ENCODE results near the gene KIF6.

The KIF6 gene

GRCh38 chr6:39313526-39314272 is 411.5 kb downstream of the KIF6 start:
- DNase-seq (peak in 1 of 2 donors; percentile 13), ATAC-seq (peak; percentile 24)
- Mint-ChIP-seq H3K4me1 (peaks cover 30% of the 10 kb centered on the region), H3K27ac (no peak overlapping the region), H3K9me3 (no peaks in the 10 kb centered on the region), H3K4me3 (peak overlapping the region; percentile 62 to 74), H3K27me3 (peaks cover 87% of the 10 kb centered on the region)

GRCh38 chr6:39312912-39313525 is 412.2 kb downstream of the KIF6 start:
- peak overlapping the region; percentile 62 to 74 for H3K4me3 Mint-ChIP-seq
- DNase-seq (no peak), ATAC-seq (peak; percentile 21)
- no peaks in the 10 kb centered on the region for H3K9me3 Mint-ChIP-seq
- no peak overlapping the region for H3K27ac Mint-ChIP-seq
- H3K27me3 Mint-ChIP-seq: peaks cover 82% of the 10 kb centered on the region
- peaks cover 30% of the 10 kb centered on the region for H3K4me1 Mint-ChIP-seq

DNA sequence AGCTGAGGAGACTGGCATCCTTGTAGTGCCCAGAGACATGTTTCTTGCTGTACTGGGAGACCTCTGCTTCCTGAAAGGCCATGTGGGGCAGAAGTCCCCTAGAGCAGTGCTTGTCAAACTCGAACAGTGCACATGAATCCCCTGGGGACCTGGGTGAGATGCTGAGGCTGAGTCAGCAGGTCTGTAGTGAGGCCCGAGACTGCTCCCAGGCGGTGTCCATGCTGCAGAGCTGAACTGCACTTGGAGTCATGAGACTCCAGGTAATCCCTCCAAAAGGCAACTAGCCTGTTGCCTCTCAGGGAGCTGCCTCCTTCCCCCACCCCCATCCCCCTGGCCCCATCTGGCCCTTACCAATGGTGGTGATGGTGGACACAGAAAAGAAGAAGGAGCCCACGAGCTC is 414.7 kb downstream of the KIF6 start:
- no peak overlapping the region for H3K27ac Mint-ChIP-seq
- H3K27me3 Mint-ChIP-seq: peaks cover 57% of the 10 kb centered on the region
- H3K4me1 Mint-ChIP-seq: peaks cover 30% of the 10 kb centered on the region
- DNase-seq: no peak
- H3K4me3 Mint-ChIP-seq: no peak overlapping the region
- H3K9me3 Mint-ChIP-seq: no peaks in the 10 kb centered on the region
- ATAC-seq: no peak

- ATAC-seq: peak; percentile 52
- Mint-ChIP-seq H3K4me3 (no peak overlapping the region), H3K9me3 (no peaks in the 10 kb centered on the region)
Observed at GRCh38 chr6:39309942-39310531, 415.2 kb downstream of the KIF6 start.

DNA sequence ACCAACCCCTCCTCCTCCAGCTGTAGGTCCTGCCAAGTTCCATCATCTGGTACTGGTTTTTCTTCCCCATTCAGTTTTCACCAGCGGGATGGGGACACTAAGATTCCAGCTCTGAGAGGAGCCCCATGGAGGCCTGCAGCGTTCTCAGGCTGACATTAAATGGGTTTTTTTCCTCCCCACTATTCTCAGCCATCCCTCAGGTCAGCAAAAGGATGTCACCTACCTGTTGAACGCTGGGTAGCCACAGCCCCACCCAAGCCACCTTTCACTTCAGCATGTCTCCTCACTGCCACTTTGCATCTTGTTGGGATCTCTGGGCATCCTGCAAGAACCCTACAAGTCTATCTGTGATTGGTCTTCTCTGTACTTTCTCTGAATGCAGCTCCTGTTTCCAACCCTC is 417.7 kb downstream of the KIF6 start:
- Mint-ChIP-seq H3K27ac (peak overlapping the region in 1 of 2 donors; percentile 53), H3K4me1 (peaks cover 13% of the 10 kb centered on the region), H3K27me3 (peaks cover 26% of the 10 kb centered on the region), H3K4me3 (no peak overlapping the region), H3K9me3 (no peaks in the 10 kb centered on the region)
- DNase-seq (no peak), ATAC-seq (no peak)

More at GRCh38 chr6:39309942-39310531, 415.2 kb downstream of the KIF6 start:
- Mint-ChIP-seq H3K27me3 (peaks cover 52% of the 10 kb centered on the region), H3K27ac (no peak overlapping the region), H3K4me1 (peaks cover 28% of the 10 kb centered on the region)
- DNase-seq: peak; percentile 60

GRCh38 chr6:39304951-39305350 is 420.3 kb downstream of the KIF6 start:
- H3K4me3 Mint-ChIP-seq: no peak overlapping the region
- H3K9me3 Mint-ChIP-seq: no peaks in the 10 kb centered on the region
- ATAC-seq (no peak), DNase-seq (no peak)
- H3K4me1 Mint-ChIP-seq: peaks cover 13% of the 10 kb centered on the region
- no peak overlapping the region for H3K27ac Mint-ChIP-seq
- peaks cover 3% of the 10 kb centered on the region for H3K27me3 Mint-ChIP-seq

- Mint-ChIP-seq H3K9me3 (no peaks in the 10 kb centered on the region), H3K4me1 (peaks cover 11% of the 10 kb centered on the region), H3K27ac (no peak overlapping the region), H3K27me3 (no peaks in the 10 kb centered on the region), H3K4me3 (no peak overlapping the region)
- peak; percentile 35 for ATAC-seq
- no peak for DNase-seq
Observed at GRCh38 chr6:39303425-39304153, 421.6 kb downstream of the KIF6 start.

GRCh38 chr6:39302669-39303424 is 422.4 kb downstream of the KIF6 start:
- Mint-ChIP-seq H3K4me3 (peak overlapping the region; percentile 53 to 58), H3K9me3 (no peaks in the 10 kb centered on the region), H3K27me3 (no peaks in the 10 kb centered on the region), H3K27ac (peak overlapping the region in 1 of 2 donors; percentile 27), H3K4me1 (peaks cover 11% of the 10 kb centered on the region)
- DNase-seq (peak; percentile 84 to 86), ATAC-seq (peak; percentile 95)

- no peak for ATAC-seq
- H3K4me1 Mint-ChIP-seq: peaks cover 11% of the 10 kb centered on the region
- no peaks in the 10 kb centered on the region for H3K9me3 Mint-ChIP-seq
- DNase-seq: no peak
- no peak overlapping the region for H3K4me3 Mint-ChIP-seq
- no peaks in the 10 kb centered on the region for H3K27me3 Mint-ChIP-seq
- no peak overlapping the region for H3K27ac Mint-ChIP-seq
Observed at GRCh38 chr6:39302011-39302410, 423.2 kb downstream of the KIF6 start.

DNA sequence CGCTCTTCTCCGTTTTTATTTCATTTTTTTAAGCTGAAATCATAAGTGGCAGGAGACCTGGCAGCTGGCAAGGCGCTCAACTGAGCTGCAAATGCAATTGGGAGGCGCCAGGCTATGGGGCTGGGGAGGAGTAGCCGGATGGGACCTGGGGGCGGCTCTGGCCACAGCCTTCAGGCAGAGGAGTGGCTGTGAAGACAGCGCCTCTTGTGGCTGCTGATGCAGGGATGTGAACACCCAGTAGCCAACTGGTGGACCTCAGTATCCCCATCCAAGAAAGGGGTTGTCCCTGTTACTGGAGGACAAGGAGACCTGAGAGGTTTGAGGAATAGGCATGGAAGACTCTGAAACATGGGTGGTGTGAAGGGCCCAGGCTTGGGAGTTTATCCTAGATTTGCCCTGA is 423.6 kb downstream of the KIF6 start:
- no peaks in the 10 kb centered on the region for H3K9me3 Mint-ChIP-seq
- peak overlapping the region; percentile 57 to 60 for H3K27ac Mint-ChIP-seq
- DNase-seq (no peak), ATAC-seq (no peak)
- H3K4me1 Mint-ChIP-seq: peaks cover 11% of the 10 kb centered on the region
- no peak overlapping the region for H3K4me3 Mint-ChIP-seq
- no peaks in the 10 kb centered on the region for H3K27me3 Mint-ChIP-seq

DNA sequence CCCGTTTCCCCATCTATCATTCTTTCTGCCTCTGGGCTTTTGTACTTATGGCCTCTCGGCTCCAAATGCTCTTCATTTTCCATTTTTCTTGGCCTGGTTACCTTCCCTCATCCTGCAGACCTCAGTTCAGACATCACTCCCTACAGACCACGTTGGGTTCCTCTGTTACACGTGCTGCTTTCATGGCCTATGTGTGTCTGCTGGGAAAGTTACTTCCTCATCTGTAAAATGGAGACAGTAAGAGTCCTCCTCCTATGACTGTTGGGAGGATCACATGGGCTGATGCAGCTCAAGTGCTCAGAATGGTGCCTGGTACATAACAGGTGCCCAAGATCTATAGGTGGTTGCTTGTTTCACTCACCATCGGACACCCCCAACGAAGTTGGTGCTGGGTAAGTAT is 424.5 kb downstream of the KIF6 start:
- Mint-ChIP-seq H3K27me3 (no peaks in the 10 kb centered on the region), H3K27ac (no peak overlapping the region), H3K4me3 (no peak overlapping the region), H3K4me1 (peaks cover 11% of the 10 kb centered on the region), H3K9me3 (no peaks in the 10 kb centered on the region)
- ATAC-seq: no peak
- DNase-seq: no peak

DNA sequence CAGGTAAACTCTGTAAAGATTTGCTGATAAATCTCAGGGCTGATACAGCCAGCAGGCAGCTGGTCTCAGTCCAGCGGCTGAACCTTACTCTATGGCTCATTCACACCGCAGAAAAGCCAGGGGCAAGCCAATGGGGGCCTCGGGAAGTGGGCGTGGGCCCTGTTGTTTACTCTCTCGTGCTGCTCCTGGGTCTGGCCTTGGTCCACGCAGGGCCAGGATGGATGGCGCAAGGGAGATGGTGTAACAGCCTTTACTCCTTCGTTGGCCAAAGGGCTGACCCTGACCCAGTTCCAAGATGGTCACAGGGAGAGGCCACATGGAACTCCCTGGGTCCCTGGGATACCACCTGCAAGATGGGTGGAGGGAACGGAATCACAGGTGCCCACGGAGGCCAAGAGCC is 427.1 kb downstream of the KIF6 start:
- Mint-ChIP-seq H3K9me3 (no peaks in the 10 kb centered on the region), H3K27ac (no peak overlapping the region), H3K4me1 (peaks cover 18% of the 10 kb centered on the region), H3K4me3 (no peak overlapping the region), H3K27me3 (peaks cover 4% of the 10 kb centered on the region)
- DNase-seq (no peak), ATAC-seq (no peak)

DNA sequence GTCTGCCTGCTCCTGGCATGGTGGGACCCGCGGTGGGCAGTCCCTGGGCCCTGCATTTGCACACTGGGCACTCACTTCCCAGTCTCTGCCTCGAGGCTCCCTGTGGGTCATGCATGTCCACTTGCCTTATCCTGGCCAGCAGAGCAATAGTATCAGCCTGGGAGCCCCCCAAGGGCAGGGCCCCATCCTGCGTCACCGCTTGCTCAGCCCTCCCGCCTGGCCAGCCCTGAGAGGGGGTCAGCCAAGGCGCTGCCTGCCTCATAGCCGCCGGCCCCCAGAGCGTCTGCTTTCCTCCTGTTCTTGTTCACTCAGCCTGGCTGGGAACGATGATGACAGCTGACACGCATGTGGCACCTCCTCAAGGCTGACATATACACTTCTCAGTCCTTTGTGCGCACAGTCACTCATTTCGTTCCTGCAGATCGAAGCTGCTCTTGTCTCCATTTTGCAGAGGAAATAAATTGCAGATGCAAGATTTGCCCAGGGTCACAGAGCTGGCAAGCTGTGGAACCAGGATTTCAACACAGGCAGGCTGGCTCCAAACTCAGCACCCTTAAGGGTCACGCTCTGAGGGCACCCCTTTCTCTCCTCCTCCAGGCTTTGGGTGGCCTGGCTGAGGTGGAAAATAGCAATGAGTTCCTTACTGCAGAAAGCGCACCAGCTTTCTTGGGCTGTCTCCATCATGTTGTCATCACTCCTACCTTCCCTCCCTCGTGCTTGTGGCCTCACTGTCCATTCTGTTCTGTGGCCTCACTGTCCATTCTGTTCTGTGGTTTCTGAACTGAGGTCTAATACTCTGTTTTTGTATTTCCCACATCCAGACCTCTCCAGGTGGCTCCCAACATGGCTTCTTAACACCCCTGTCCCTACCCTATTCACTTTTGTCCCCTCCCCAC is 428.2 kb downstream of the KIF6 start:
- ATAC-seq: no peak
- peak overlapping the region in 1 of 2 donors; percentile 30 for H3K27ac Mint-ChIP-seq
- no peaks in the 10 kb centered on the region for H3K9me3 Mint-ChIP-seq
- H3K4me3 Mint-ChIP-seq: no peak overlapping the region
- H3K4me1 Mint-ChIP-seq: peaks cover 9% of the 10 kb centered on the region
- no peak for DNase-seq
- peaks cover 9% of the 10 kb centered on the region for H3K27me3 Mint-ChIP-seq

GRCh38 chr6:39295611-39296011 is 429.6 kb downstream of the KIF6 start:
- H3K4me1 Mint-ChIP-seq: peaks cover 9% of the 10 kb centered on the region
- H3K9me3 Mint-ChIP-seq: no peaks in the 10 kb centered on the region
- no peak for DNase-seq
- peaks cover 9% of the 10 kb centered on the region for H3K27me3 Mint-ChIP-seq
- no peak for ATAC-seq
- H3K4me3 Mint-ChIP-seq: no peak overlapping the region
- H3K27ac Mint-ChIP-seq: peak overlapping the region; percentile 3 to 92

Measured in stimulated activated naive CD8-positive, alpha-beta T cell treated with anti-CD3 and anti-CD28 coated beads, Interleukin-15, amount 100 ng/mL, for 72 hours (primary cell).